ENCODE results near the gene SLC38A8.

Gene SLC38A8

DNA sequence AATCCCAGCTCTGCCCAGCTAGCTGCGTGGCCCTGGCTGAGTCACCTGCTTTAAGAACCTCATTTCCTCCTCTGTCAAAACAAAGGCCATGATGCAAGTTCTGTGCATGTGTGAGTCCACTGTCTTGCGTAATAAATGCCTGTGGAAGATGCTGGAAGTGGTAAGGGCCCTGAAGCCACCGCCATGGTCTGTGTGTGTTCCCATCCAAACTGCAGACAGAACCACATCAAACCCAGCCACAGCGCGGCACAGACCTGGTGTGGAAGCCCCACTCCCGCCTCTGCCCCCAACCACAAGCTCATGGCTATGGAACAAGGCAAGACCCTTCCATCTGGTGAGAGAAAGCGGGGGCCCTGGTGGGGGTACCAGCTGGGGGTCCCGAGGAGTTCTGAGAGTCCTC lies 48.5 kb downstream of the SLC38A8 start:
- DNase-seq, result no peak

DNA sequence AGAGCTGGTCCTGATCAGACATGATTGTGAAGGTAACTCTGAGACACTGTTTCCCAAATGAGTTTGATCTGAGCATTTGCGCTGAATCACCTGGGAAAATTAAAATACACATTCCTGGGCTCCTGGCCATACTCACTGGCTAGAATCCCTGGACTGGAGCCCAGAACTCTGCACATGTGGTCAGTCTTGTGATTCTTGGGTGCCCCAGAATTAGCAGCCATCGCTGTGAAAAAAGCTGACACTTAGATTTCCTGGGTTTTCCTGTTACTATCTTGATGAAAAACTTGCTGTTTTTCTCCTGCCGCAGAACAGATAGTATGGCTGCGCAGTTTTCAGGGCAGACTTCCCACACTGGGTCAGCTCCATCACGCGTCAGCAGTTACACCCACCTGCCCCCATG lies 50.0 kb downstream of the SLC38A8 start:
- no peak for DNase-seq

DNA sequence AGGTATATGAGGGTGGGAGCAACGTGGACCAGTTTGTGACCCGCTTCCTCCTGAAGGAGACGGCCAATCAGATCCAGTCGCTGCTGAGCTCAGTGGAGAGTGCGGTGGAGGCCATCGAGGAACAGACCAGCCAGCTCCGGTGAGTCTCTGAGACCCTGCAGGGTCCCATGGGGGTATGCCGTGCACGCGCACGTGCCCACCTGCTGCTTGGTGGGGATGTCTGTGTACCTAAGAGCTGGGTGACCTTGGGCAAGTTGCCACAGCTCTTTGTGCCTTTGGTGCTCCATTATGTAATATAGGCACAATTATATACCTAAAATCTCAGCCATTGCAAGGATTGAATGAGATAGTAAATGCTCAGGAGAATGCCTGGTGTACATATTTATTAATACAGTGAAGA lies 52.1 kb downstream of the SLC38A8 start:
- no peak for DNase-seq

DNA sequence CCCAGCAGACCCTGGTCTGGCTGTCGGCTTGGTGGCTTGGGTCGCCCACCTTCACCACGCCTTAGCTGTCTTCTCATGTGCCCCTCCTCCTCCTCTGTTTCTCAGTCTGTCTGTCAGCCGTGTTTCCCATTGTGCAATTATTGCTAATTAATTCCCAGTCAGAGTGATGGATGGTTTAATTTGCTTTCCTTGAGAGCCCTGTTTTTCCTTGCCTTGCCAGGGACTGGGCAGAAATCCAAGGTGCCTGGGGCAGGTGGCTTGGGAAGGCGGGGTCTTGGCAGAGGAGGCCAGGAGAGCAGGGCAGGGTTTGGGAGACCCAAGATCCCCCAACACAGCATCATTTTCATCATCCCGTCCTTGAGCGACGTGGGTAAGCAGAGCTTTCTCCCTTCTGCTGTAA lies 53.3 kb downstream of the SLC38A8 start:
- DNase-seq, result peak; percentile 57

DNA sequence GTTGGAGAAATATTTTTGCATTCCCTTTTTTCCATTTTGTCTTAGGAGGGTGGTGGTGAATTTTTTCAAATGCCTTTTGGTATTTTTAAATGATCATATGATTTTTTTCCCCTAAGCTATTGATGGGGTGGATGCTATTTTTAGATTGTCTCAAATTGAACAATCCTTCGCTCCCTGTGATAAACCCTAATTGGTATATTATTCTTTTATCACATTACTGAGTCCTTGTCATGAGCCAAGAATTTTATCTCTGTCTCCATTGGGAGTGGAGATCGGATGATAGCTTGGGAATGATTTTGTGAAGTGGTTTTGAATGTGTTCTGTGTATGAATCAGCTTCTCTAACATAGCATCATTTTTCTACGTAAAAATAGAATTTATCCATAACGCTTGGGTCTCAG lies 59.1 kb downstream of the SLC38A8 start:
- no peak for DNase-seq

DNA sequence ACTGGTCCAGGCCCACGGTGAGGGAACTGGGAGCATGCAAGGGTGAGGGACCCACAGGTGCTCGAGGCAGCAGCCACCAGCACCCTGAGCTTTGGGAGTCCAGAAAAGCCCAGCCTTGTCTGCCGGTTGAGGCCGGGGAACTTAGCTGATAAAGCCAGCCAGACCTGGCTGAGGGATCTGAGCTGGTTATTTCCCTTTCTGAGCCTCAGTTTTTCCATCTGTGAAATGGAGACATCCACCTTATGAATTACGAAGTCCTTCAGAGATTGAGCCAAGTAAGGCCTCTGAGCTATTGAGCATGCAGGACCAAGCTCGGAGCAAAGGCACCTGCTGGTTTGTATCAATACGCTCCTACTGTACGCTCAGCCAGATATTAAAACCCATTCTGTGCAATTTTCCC lies 60.8 kb downstream of the SLC38A8 start:
- DNase-seq, result no peak

DNA sequence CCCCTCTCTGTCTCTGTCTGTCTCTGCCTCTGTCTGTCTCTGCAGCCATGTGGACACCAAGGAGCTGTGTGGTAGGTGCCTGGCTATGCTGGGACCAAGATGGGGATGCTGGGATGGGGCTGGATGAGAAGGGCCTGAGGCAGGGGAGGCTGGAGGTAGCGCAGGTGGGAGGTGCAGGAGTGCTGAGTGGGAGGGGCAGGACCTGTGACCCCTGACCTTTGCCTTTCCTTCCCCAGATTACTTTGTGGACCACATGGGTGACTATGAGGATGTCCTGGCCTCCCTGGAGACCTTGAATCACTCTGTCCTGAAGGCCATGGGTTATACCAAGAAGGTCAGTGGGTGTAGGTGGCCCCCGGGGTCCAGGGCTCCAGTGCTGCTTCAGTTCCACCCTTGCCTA lies 61.8 kb downstream of the SLC38A8 start:
- no peak for DNase-seq

DNA sequence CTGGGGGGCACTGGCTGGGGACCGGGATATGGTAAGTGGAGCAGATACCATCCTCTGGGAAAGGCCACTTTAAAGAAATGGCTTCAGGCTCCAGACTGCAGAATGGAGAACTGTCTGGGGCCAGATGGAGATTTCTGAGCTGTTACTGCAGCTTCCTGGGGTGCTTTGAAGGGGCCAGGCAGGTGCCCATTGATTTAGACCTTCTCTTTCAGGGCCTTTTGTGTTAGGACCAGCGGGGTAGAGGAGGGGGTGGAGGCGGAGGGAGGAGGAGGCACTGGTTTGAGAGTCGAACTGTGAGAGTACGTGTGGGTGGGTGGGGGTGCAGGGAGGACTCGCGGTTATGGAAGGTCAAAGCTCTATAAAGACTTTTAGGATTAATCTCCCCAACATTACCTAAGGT lies 63.2 kb downstream of the SLC38A8 start:
- no peak for DNase-seq

DNA sequence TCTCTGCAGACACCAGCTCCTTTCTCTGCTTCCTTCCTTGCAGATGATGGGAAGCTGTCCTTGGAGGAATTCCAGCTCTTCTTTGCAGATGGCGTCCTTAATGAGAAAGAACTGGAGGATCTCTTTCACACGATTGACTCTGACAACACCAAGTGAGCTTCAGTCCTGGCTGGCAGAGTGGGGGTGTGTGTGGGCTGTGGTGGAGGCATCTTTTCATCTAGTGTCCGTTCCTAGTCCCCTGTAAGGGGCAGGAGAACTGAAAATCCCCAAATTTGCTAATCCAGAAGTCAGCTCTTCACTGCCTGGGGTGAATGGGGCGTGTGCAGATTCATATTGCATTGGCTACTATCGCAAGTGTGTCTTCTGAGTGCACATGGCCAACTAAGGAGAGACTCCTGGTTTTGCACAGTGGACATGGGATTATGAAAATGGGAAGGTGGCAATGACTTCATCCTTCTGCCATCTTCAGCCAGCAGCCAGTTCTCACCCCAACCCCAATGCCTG lies 64.1 kb downstream of the SLC38A8 start:
- no peak for DNase-seq

DNA sequence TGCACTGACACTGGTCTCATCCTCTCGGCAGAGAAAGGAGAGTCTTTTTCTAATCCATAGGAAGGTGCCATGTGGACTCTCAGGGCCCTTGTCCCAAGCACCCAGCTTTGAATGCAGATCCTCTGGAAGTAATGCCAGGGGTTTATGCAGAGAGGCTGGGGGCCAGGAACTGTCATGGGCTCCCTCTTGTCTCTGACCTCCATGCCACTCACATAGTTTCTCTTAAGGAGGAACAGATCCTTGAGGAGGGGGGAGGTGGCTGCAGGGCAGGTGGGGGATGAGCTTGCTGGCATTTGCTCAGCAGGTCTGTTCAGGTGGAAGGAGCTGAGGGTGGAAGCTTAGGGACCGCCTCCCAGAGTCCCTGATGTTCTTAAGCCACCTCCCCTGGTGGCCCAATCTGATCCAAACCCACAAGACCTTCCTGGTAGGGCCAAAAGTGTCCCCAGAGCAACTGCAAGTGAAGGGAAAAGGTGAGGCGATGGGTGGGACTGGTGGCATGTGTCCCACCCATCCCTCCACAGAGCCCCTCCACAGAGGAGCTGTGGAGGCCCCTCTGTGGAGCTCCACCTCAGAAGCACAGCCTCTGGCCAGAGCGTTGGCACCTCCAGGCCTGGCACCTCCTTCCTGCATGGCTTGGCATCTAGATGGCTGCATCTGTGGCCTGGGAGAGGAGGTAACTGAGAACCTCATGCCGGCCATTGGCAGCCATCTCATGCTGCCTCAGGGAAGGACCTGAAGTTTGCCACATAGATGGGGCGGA lies 65.4 kb downstream of the SLC38A8 start:
- no peak for DNase-seq

DNA sequence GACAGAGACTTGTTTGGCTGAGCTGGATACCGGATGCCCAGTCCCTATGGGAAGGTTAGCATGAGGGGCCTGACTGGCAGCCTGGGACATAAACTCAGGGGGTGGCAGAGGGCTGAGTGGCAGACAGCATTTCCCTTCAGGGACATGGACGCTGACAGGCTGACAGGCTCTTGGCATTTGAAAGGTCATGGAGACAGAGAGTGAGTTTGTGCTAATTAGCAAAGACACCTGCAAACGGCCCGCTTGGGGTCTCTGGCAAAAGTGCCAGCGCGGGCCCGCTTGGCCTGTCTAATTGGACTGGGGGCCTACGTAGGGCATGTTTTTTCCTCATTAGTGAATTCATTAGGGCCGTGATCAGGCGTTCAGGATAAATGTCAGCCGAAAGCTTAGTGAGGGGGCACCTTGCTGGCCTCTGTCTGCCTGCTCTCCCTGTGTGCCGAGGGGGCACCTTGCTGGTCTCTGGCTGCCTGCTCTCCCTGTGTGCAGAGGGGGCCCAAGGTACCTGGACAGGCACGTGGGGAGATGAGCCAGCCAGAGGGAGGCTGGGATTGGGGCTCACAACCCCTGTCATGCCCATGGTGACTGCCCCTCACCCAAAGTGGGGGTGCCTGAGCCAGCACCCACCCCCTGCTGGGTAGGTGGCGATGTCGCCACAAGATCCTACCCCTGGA lies 66.9 kb downstream of the SLC38A8 start:
- DNase-seq, result no peak

DNA sequence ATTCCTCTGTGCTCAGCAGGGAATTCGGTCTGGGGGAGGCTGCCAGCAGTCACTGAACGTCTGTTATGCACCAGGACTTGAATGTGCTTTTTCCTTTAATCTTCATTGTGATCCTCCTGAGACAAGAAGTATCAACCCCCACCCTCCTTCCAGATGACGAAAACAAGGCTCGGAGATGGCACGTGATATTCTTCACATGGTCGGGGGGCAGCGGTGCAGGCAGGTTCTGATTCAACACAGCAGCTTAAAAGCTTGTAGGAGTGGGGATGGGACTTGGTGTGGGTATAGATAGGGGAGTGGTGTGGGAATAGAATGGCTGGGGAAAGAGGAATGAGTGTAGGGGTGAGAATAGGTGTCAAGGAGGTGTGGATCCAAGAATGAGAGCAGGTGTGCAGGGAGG lies 68.1 kb downstream of the SLC38A8 start:
- no peak for DNase-seq

DNA sequence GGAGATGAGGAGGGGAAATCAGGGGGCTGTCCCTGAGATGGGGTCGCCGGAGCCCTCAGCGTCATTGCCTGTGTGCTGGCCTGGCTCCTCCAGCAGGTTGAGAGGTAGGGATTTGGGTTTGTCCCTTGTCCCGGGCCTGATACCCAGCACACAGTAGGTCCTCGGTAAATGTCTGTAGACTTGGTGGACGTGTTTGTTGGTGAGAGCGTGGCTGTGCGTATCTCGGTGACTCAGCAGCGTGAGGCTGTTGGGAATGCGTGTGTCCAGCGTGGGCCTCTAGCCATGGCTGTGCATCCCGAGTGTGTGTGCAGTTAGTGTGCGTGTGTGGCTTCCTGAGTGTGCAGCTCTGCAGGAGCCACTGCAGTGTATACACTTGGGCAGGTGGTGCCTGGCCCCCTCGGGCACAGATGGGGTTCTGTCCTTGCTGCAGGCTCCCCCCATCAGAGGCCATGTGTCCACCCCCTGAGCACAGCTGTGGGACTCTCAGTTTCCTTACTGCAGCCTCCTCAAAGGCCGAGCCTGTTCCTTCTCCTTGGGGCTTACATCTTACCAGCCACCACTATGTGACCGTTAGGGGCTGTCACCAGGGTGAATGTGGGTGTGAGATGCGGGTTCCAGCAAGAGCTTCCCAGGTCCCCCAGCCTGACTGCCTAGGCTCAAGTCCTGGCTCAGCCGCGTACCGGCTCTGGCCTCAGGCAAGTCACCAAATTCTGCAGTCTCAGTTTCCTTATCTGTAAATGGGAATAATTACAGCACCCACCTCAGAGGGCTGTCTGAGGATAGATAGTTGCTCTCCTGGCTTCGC lies 68.8 kb downstream of the SLC38A8 start:
- no peak for DNase-seq

DNA sequence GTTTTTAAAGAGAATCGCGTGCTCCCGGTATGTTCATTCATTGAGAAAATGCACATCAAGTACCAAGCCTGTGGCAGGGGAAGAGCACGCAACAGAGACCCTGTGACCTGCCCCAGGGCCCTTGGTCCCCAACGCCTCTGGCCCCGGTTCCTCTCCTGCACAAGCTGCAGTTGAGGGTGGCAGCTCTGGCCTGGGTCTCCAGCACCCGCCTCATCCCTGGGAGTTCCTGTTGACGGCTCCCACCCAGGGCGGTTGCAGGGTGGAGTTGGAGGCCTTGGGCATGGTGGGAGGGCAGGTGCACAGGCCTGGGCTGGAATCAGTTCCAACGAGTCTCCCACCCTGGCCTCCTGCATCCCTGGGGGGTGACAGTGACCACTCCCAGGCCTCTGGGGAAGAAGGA lies 69.5 kb downstream of the SLC38A8 start:
- no peak for DNase-seq

DNA sequence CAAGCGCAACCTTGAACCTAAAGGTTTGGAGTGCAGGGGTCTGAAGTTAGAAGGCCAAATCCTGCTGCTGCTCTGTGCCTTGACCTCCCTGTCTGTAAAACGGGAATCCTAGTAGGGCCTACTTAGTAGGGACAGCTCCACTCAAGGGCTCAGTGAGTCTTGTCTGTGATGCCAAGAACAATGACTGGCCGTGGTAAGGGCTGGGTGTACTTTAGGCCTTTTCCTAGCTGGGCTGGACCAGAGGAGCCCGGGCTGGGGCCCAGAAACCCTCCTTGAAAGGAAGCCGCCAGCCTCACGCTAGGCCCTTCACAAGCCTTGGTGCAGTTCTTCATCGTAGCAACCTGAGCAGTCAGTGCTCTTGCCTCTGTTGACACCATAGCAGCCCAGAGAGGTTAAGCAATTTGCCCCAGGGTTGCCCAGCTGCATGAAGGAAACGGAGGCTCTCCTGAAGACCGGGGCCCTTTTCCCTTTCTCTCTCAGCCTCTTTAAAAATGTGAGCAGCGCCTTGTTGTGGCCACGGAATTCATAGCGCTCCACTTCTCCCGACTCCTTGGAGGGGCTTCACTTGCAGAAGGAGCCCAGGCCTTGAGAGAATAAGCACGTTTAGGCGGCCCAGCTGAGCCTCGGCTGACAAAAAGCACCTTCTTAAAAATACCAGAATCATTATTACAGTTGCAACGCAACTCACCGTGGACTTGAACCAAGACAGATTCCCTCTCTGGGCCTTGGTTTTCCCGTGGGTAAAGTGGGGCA lies 70.2 kb downstream of the SLC38A8 start:
- no peak for DNase-seq

DNA sequence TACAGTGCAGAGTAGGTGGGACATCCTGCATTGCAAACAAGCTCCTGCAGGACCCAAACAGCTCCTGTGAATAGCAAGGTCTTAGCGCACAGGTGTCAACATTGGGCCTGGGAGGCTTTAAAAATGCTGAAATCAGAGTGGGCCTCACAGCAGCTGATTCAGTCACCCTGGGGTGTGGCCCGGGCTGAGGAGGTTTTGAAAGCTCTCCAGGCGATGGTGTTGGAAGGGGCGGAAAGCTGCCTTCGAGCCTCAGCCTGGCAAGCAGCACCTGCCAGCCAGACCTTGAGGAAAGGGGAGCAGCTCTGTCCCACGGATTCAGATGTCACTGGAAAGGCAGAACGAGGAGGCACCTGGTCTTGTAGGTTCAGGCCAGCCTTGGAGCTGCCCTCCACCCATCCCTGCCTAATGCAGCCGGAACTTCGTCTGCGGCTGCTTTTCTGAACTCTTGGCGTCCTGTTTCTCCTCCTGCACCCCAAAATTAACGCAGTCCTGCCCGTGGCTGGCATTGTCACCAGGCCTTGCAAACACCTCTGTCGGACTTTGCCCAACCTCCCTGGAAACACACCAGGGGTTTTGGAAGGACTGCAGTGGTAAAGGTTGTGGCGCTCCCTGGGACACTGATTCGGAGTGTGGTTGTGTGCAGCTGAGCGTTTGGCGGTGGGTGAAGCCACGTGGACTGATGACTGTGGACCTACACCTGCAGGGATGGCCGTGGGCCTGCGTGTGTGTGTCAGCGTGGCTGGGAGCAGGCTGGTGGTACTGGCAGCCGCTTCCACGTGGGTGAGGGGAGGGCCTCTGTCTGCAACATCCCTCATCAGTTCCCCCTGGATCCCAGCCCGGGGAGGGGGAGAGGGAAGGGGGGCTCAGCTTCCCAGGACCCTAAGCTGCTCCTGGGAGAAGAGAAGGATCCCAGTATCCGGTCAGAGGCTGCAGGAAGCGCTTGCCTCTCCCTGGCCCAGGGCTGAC lies 71.1 kb downstream of the SLC38A8 start:
- DNase-seq, result no peak

DNA sequence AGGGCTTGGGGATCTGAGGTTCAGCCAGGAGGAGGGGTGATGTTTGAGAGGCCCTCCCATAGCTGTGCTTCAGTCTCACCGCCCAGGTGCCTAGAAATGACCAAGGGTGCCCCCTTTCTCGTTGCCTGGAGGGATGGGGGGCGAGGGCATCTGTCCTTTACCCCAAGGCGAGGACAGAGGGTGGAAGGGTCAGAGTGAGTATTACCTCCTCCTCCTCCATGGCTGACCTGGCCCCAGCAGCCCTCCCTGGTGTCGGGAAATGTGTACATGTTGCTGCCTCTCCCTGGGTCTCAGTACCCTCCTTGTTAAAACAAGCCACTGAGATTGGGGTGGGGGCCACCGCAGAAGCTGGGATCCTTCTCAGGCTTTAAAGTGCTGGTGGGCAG lies 72.2 kb downstream of the SLC38A8 start:
- DNase-seq, result no peak

DNA sequence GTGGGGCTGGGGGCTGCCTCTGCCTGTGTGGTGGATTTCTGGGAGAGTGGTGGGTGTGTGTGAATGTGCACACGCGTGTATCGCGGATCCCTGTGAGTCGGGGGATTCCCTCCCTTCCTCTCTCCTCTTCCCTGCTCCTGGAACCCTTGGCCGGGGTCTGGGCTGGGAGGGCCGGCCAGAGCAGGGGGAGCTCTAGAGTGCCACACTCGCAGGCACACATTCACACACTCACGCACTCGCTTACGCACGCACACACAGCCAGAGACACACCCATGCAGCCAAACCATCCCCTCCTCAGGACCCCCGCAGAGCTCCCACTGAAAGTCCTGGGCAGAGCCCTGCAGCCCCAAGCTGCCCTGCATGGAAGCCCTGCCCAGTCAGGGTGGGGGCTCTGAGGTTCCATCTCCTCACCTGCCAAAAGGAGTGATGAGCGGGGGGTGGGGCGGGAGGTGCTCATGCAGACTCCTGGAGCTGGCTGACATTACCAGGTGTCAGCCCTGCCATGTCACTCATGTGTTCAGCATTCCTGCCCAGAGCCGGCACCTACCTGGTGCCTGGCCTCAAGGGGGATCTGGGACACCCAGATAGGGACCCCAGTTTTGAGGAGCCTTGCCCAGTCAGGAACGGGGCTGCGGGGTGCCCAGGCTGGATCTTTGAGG lies 72.7 kb downstream of the SLC38A8 start:
- DNase-seq, result no peak

DNA sequence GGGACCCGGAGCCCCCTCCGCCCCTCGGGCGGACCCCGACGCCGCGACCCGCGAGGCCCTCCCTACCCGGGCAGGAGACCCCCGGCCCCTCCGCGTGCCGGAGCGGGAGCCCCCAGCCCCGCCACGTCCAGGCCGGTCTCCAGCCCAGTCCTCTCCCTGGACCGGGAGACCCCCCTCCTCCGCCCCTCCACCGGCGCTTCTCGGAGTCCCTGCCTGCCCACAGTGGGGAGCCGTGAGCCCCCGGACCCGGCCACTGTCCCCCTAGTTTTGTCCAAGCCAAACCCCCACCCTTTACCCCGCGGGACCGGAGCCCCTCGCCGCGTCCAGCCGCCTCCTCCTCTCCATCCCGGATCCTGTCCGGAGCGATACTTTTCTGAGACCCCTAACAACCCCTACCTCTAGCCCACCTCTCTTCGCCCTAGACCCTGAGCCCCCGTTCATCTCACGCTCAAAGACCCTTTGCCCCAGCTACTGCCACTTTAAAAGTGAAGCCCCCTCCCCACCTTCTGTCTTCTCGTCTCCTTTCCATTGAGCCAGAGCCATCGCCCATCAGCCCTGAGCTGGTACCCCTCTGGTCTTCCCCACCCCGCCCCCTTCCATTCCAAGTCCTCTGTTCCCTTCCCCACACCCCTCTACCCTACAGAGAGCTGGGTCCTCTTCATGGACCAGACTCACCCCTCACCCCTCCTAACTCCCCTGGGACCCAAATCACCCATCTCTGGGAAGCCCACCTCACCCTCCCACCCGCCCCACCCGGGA lies 73.5 kb downstream of the SLC38A8 start:
- no peak for DNase-seq

DNA sequence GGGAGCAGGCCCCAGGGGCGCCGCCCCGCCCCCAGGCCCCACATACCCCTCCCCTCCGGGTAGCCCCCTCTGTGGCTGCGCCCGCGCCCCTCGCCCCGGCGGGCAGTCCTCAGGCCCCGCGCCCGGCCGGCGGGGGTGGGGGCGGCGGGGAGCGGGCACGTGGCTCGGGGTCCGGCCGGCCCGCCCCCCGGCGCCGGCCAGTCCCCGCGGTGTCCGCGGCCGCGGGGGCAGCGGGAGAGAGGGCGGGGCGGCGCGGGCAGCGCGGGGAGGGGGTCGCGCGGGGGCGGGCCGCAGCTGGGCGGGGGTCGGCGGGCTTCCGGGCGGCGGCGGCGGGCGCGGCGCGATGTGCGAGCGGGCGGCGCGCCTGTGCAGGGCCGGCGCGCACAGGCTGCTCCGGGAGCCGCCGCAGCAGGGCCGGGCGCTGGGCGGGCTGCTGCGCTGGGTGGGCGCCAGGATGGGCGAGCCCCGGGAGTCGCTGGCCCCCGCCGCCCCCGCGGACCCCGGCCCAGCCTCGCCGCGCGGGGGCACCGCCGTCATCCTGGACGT lies 74.2 kb downstream of the SLC38A8 start:
- no peak for DNase-seq

Data from DMS79 (cell line).